Measurements from ENCODE around the gene DPP3.

DPP3 gene

GRCh38 chr11:66495401-66495854, 15.2 kb downstream of the DPP3 start:
- DNase-seq (ENCODE audit: low read depth): no peak
- peak; percentile 43 for TF ChIP-seq CTCF (IDR thresholded peaks at IDR 0.05; ENCODE audit: control insufficient read depth, insufficient read depth, low read depth, low read length, missing control alignments)
- no peak overlapping the region for H3K4me3 ChIP-seq (ENCODE audit: control insufficient read depth, low read depth, low read length)

- DNase-seq (ENCODE audit: low read depth): no peak
- no peak overlapping the region for H3K4me3 ChIP-seq (ENCODE audit: control insufficient read depth, low read depth, low read length)
- no peak for TF ChIP-seq CTCF (IDR thresholded peaks at IDR 0.05; ENCODE audit: control insufficient read depth, insufficient read depth, low read depth, low read length, missing control alignments)
Observed at GRCh38 chr11:66497206-66497605, 17.0 kb downstream of the DPP3 start.

GRCh38 chr11:66498506-66498905, 18.3 kb downstream of the DPP3 start:
- no peak for DNase-seq (ENCODE audit: low read depth)
- no peak for TF ChIP-seq CTCF (IDR thresholded peaks at IDR 0.05; ENCODE audit: control insufficient read depth, insufficient read depth, low read depth, low read length, missing control alignments)
- no peak overlapping the region for H3K4me3 ChIP-seq (ENCODE audit: control insufficient read depth, low read depth, low read length)

- no peak for DNase-seq (ENCODE audit: low read depth)
- no peak for TF ChIP-seq CTCF (IDR thresholded peaks at IDR 0.05; ENCODE audit: control insufficient read depth, insufficient read depth, low read depth, low read length, missing control alignments)
- no peak overlapping the region for H3K4me3 ChIP-seq (ENCODE audit: control insufficient read depth, low read depth, low read length)
Observed at GRCh38 chr11:66505276-66505816, 25.1 kb downstream of the DPP3 start.

GRCh38 chr11:66509131-66509561, 28.9 kb downstream of the DPP3 start:
- TF ChIP-seq CTCF (IDR thresholded peaks at IDR 0.05; ENCODE audit: control insufficient read depth, insufficient read depth, low read depth, low read length, missing control alignments): no peak

GRCh38 chr11:66510271-66510989, 30.2 kb downstream of the DPP3 start, which contains the start of gene BBS1:
TSS of gene BBS1 (plus strand) at chr11:66510635. CDS start at chr11:66510660, 25 bp downstream.
- no peak for TF ChIP-seq CTCF (IDR thresholded peaks at IDR 0.05; ENCODE audit: control insufficient read depth, insufficient read depth, low read depth, low read length, missing control alignments)
- H3K4me3 ChIP-seq (ENCODE audit: control insufficient read depth, low read depth, low read length): peak within 1 kb of the TSS; percentile 56
- DNase-seq (ENCODE audit: low read depth): peak; percentile 5

More at GRCh38 chr11:66509131-66509561, 28.9 kb downstream of the DPP3 start:
- no peak for DNase-seq (ENCODE audit: low read depth)
- no peak overlapping the region for H3K4me3 ChIP-seq (ENCODE audit: control insufficient read depth, low read depth, low read length)
